H9 (cell line): ENCODE measurements around the gene OR51A4. TPM values are rescaled to one million over a fixed set of nuclear protein-coding genes. Genes with fewer than 3 reads are reported as not detected.

Experiments
- DNase-seq: peaks from one replicate; pipeline ENCODE4 v3.0.0-alpha.2; 2017
- H2AFZ ChIP-seq: one replicate; pipeline ENCODE4 v1.6.1; 2013; ENCODE audit warnings: mild to moderate bottlenecking, low read length, control low read depth, moderate library complexity
- H2AK5ac ChIP-seq: 2 replicates; pipeline ENCODE4 v1.6.1; 2013; ENCODE audit warnings: low read length, control low read depth, mixed read lengths; ENCODE audit not compliant: insufficient read length
- H2BK120ac ChIP-seq: one replicate; pipeline ENCODE4 v1.6.1; 2013; ENCODE audit warnings: low read depth, mild to moderate bottlenecking, low read length, control low read depth, inconsistent platforms; ENCODE audit not compliant: poor library complexity, severe bottlenecking
- H2BK12ac ChIP-seq: 2 replicates; pipeline ENCODE4 v1.6.1; 2013; ENCODE audit warnings: low read length, control low read depth, mixed read lengths, low read depth; ENCODE audit not compliant: insufficient read length
- H2BK15ac ChIP-seq: 2 replicates; pipeline ENCODE4 v1.6.1; 2013; ENCODE audit warnings: low read depth, low read length, control low read depth
- H2BK20ac ChIP-seq: one replicate; pipeline ENCODE4 v1.6.1; 2013; ENCODE audit warnings: low read depth, mild to moderate bottlenecking, low read length, control low read depth, inconsistent platforms; ENCODE audit not compliant: poor library complexity, severe bottlenecking
- H2BK5ac ChIP-seq: 2 replicates; pipeline ENCODE4 v1.6.1; 2013; ENCODE audit warnings: low read length, control low read depth, mixed read lengths; ENCODE audit not compliant: insufficient read length
- H3K14ac ChIP-seq: 2 replicates; pipeline ENCODE4 v1.6.1; 2013; ENCODE audit warnings: low read length, control low read depth; ENCODE audit not compliant: insufficient read depth
- H3K18ac ChIP-seq: 2 replicates; pipeline ENCODE4 v1.6.1; 2013; ENCODE audit warnings: low read depth, mild to moderate bottlenecking, mixed read lengths, low read length, control low read depth; ENCODE audit not compliant: insufficient read length
- H3K23ac ChIP-seq: 2 replicates; pipeline ENCODE4 v1.6.1; 2013; ENCODE audit warnings: low read length, control low read depth, mixed read lengths, low read depth; ENCODE audit not compliant: insufficient read length
- H3K23me2 ChIP-seq: 2 replicates; pipeline ENCODE4 v1.6.1; 2013; ENCODE audit warnings: low read depth, mild to moderate bottlenecking, mixed read lengths, low read length, control low read depth; ENCODE audit not compliant: insufficient read length, poor library complexity, severe bottlenecking
- H3K27ac ChIP-seq: 2 replicates; pipeline ENCODE4 v1.5.1; 2013; ENCODE audit warnings: low read length, control low read depth, mixed read lengths, low read depth; ENCODE audit not compliant: insufficient read length
- H3K27me3 ChIP-seq: 2 replicates; pipeline ENCODE4 v1.6.1; 2013; ENCODE audit warnings: low read length, control low read depth, inconsistent platforms; ENCODE audit not compliant: insufficient read depth
- H3K4ac ChIP-seq: 2 replicates; pipeline ENCODE4 v1.6.1; 2013; ENCODE audit warnings: low read depth, mild to moderate bottlenecking, control low read depth, inconsistent platforms, low read length, moderate library complexity
- H3K4me1 ChIP-seq: 2 replicates; pipeline ENCODE4 v1.6.1; 2013; ENCODE audit warnings: low read length, control low read depth, inconsistent platforms; ENCODE audit not compliant: insufficient read depth
- H3K4me2 ChIP-seq: 2 replicates; pipeline ENCODE4 v1.6.1; 2013; ENCODE audit warnings: low read length, control low read depth, mixed read lengths; ENCODE audit not compliant: insufficient read length, insufficient read depth
- H3K56ac ChIP-seq: 2 replicates; pipeline ENCODE4 v1.6.1; 2013; ENCODE audit warnings: low read depth, mild to moderate bottlenecking, mixed read lengths, low read length, control low read depth; ENCODE audit not compliant: insufficient read length
- H3K79me1 ChIP-seq: 2 replicates; pipeline ENCODE4 v1.6.1; 2013; ENCODE audit warnings: low read depth, mild to moderate bottlenecking, moderate library complexity, low read length, control low read depth, inconsistent platforms; ENCODE audit not compliant: insufficient read depth, poor library complexity, severe bottlenecking
- H3K79me2 ChIP-seq: 2 replicates; pipeline ENCODE4 v1.6.1; 2013; ENCODE audit warnings: low read length, control low read depth, inconsistent platforms; ENCODE audit not compliant: insufficient read depth
- H3K9ac ChIP-seq: 2 replicates; pipeline ENCODE4 v1.6.1; 2013; ENCODE audit warnings: low read length, control low read depth, mixed read lengths; ENCODE audit not compliant: insufficient read length; ENCODE audit errors: extremely low read depth
- H3K9me3 ChIP-seq: one replicate; pipeline ENCODE4 v1.6.1; 2013; ENCODE audit warnings: low read depth, low read length, inconsistent platforms; ENCODE audit not compliant: control insufficient read depth
- H3T11ph ChIP-seq: one replicate; pipeline ENCODE4 v1.6.1; 2013; ENCODE audit warnings: mild to moderate bottlenecking, low read length, control low read depth, inconsistent platforms
- H4K20me1 ChIP-seq: one replicate; pipeline ENCODE4 v1.6.1; 2013; ENCODE audit not compliant: control insufficient read depth, insufficient read length, insufficient read depth
- H4K5ac ChIP-seq: 2 replicates; pipeline ENCODE4 v1.6.1; 2013; ENCODE audit warnings: low read depth, mild to moderate bottlenecking, mixed read lengths, low read length, control low read depth; ENCODE audit not compliant: insufficient read length
- H4K8ac ChIP-seq: replicated peaks from 2 replicates; pipeline ENCODE4 v1.6.1; 2013; ENCODE audit warnings: low read length, control low read depth, mixed read lengths, low read depth; ENCODE audit not compliant: insufficient read length
- H4K91ac ChIP-seq: 2 replicates; pipeline ENCODE4 v1.6.1; 2013; ENCODE audit warnings: low read depth, mild to moderate bottlenecking, moderate library complexity, mixed read lengths, low read length, control low read depth; ENCODE audit not compliant: insufficient read length
- H3K27ac Mint-ChIP-seq, 3 experiments: 2 replicates in 2 of 3; 3 replicates in 1 of 3; pipeline ENCODE4 v1.8.0; 2020 to 2021; ENCODE audit warnings: mixed read lengths in 3 of 3, mild to moderate bottlenecking in 1 of 3, moderate library complexity in 1 of 3
- H3K27me3 Mint-ChIP-seq: 2 replicates; pipeline ENCODE4 v1.8.0; 2021; ENCODE audit warnings: low read depth, mild to moderate bottlenecking, moderate library complexity, mixed read lengths
- H3K36me3 Mint-ChIP-seq, 3 experiments: 2 replicates in 2 of 3; 3 replicates in 1 of 3; pipeline ENCODE4 v1.8.0; 2020 to 2021; ENCODE audit warnings: low read depth in 3 of 3, mixed read lengths in 3 of 3; ENCODE audit not compliant: insufficient read depth in 1 of 3
- H3K4me1 Mint-ChIP-seq, 2 experiments: 2 replicates each; pipeline ENCODE4 v1.8.0; 2020; ENCODE audit warnings: mixed read lengths in 2 of 2
- H3K4me3 Mint-ChIP-seq, 2 experiments: 2 replicates in 1 of 2; 3 replicates in 1 of 2; pipeline ENCODE4 v1.8.0; 2020 to 2021; ENCODE audit warnings: mild to moderate bottlenecking in 2 of 2, mixed read lengths in 2 of 2, moderate library complexity in 1 of 2
- H3K9me3 Mint-ChIP-seq, 2 experiments: 2 replicates in 1 of 2; 3 replicates in 1 of 2; pipeline ENCODE4 v1.8.0; 2020; ENCODE audit warnings: mild to moderate bottlenecking in 2 of 2, mixed read lengths in 2 of 2, moderate library complexity in 1 of 2
- CTCF ChIP-seq: fragments of 200-600 bp; sonication (generic); conservative IDR thresholded peaks from 3 replicates; pipeline ENCODE4 v1.8.0; 2021; ENCODE audit warnings: antibody characterized with exemption, mild to moderate bottlenecking
- WGBS: extraction: QIAGEN DNeasy Blood & Tissue Kit; methylation state at CpG from one replicate; pipeline ENCODE4 v1.1.7; 2013; ENCODE audit warnings: missing lambda C conversion rate, low lambda C conversion rate, mixed read lengths; ENCODE audit not compliant: insufficient read length; ENCODE audit errors: extremely low coverage; 5-methylcytosine and 5-hydroxymethylcytosine counted together
- total RNA-seq: library from RNA; stranded (reverse); gene quantifications from 2 replicates; pipeline ENCODE4 v1.2.1, GENCODE V29; 2021

Gene OR51A4
- total RNA-seq, 1 experiment from 2014 or later, result not detected

- H3K4me1 Mint-ChIP-seq, result no peaks in the 10 kb centered on the region
- DNase-seq, result no peak
- no peak overlapping the region for H2BK15ac ChIP-seq
- H2BK120ac ChIP-seq, result no peak overlapping the region
- H3K18ac ChIP-seq, result no peak overlapping the region
- H3T11ph ChIP-seq, result no peak overlapping the region
- H3K4me1 ChIP-seq, result no peaks in the 10 kb centered on the region
- no peak for TF ChIP-seq CTCF
- H2BK20ac ChIP-seq, result no peak overlapping the region
- no peaks in the 10 kb centered on the region for H3K23me2 ChIP-seq
- no CpG with 5 or more reads among the region's 6 CpGs for WGBS
- no peaks in the 10 kb centered on the region for H3K36me3 Mint-ChIP-seq
- no peak overlapping the region for H2BK12ac ChIP-seq
- H3K4ac ChIP-seq, result no peak overlapping the region
- H3K27me3 ChIP-seq, result no peaks in the 10 kb centered on the region
- H3K4me3 Mint-ChIP-seq, result no peak overlapping the region
- no peak overlapping the region for H4K8ac ChIP-seq
- no peaks in the 10 kb centered on the region for H4K20me1 ChIP-seq
- no peak overlapping the region for H3K23ac ChIP-seq
- no peak overlapping the region for H3K14ac ChIP-seq
- H3K56ac ChIP-seq, result no peak overlapping the region
- no peak overlapping the region for H3K9ac ChIP-seq
- no peaks in the 10 kb centered on the region for H3K79me2 ChIP-seq
- no peaks in the 10 kb centered on the region; a peak in 1 of 5 replicates for H3K9me3 Mint-ChIP-seq
- no peak overlapping the region for H2AK5ac ChIP-seq
- H3K27ac ChIP-seq, result no peak overlapping the region
- H3K27me3 Mint-ChIP-seq, result no peaks in the 10 kb centered on the region; the same call in 1 of the 2 replicates
- no peaks in the 10 kb centered on the region for H3K79me1 ChIP-seq
- no peak overlapping the region for H4K5ac ChIP-seq
- no peak overlapping the region for H3K4me2 ChIP-seq
- H2BK5ac ChIP-seq, result no peak overlapping the region
- no peak overlapping the region; a peak in 1 of 7 replicates for H3K27ac Mint-ChIP-seq
- no peaks in the 10 kb centered on the region for H3K9me3 ChIP-seq
- H4K91ac ChIP-seq, result no peak overlapping the region
- H2AFZ ChIP-seq, result no peak overlapping the region
These were observed 36.4 kb upstream of the OR51A4 start for GRCh38 chr11:4983841-4984240.
